H1 (cell line): ENCODE measurements around the gene LIPC. TPM values are rescaled to one million over a fixed set of nuclear protein-coding genes. Genes with fewer than 3 reads are reported as not detected.

Experiments
- CTCF ChIA-PET: fragments of 300-600 bp; sonication (Branson Sonifier 250); formaldehyde crosslinking; loops from one replicate; lab custom pipeline; 2021; ENCODE audit not compliant: partially characterized antibody; lab: Charles Lee
- POLR2A ChIA-PET: fragments of 300-600 bp; sonication (Branson Sonifier 250); formaldehyde crosslinking; loops from one replicate; lab custom pipeline; 2021; ENCODE audit warnings: inconsistent platforms; ENCODE audit not compliant: partially characterized antibody; lab: Charles Lee
- DNase-seq, 2 experiments: peaks; one replicate each; pipeline versions ENCODE4 v3.0.0 to v3.0.0-alpha.2; 2010 to 2022; ENCODE audit warnings: low spot score in 2 of 2, low read depth in 1 of 2, mixed read lengths in 1 of 2
- FAIRE-seq: peaks from 2 replicates; lab custom pipeline; 2011; peaks lifted over from hg19 to GRCh38; lab: Jason Lieb, UNC
- H2AFZ ChIP-seq: 2 replicates; pipeline ENCODE4 v1.8.1; 2012; ENCODE audit warnings: low read length, inconsistent platforms
- H2AK5ac ChIP-seq: 2 replicates; pipeline ENCODE4 v1.6.1; 2013; ENCODE audit warnings: low read depth, low read length
- H2BK120ac ChIP-seq: replicated peaks from 2 replicates; pipeline ENCODE3; 2013; ENCODE audit warnings: low read depth, low read length, inconsistent platforms
- H2BK12ac ChIP-seq: 2 replicates; pipeline ENCODE4 v1.6.1; 2013; ENCODE audit warnings: low read depth, low read length
- H2BK15ac ChIP-seq: 2 replicates; pipeline ENCODE4 v1.6.1; 2013; ENCODE audit warnings: low read length
- H2BK20ac ChIP-seq: 2 replicates; pipeline ENCODE4 v1.6.1; 2013; ENCODE audit warnings: low read length
- H2BK5ac ChIP-seq: 2 replicates; pipeline ENCODE4 v1.6.1; 2013; ENCODE audit warnings: low read depth, low read length
- H3K14ac ChIP-seq: 2 replicates; pipeline ENCODE4 v1.6.1; 2013; ENCODE audit warnings: inconsistent platforms; ENCODE audit not compliant: insufficient read length
- H3K18ac ChIP-seq: 2 replicates; pipeline ENCODE4 v1.6.1; 2013; ENCODE audit warnings: low read length; ENCODE audit errors: extremely low read depth
- H3K23ac ChIP-seq: 2 replicates; pipeline ENCODE4 v1.6.1; 2013; ENCODE audit warnings: inconsistent platforms; ENCODE audit not compliant: insufficient read length
- H3K23me2 ChIP-seq: 2 replicates; pipeline ENCODE4 v1.6.1; 2013; ENCODE audit warnings: low read depth, low read length
- H3K27ac ChIP-seq: 2 replicates; pipeline ENCODE4 v1.6.1; 2011; ENCODE audit warnings: low read depth, low read length, inconsistent platforms
- H3K27me3 ChIP-seq, 4 experiments: replicated peaks in 1 of 4; 1 replicate in 1 of 4; 2 replicates in 3 of 4; pipeline versions ENCODE4 v1.6.1 to v1.8.1; 2011 to 2013; ENCODE audit warnings: low read length in 3 of 4, mild to moderate bottlenecking in 3 of 4, inconsistent platforms in 2 of 4, mixed read lengths in 2 of 4, moderate library complexity in 1 of 4; ENCODE audit not compliant: control insufficient read depth in 3 of 4, insufficient read depth in 3 of 4; ENCODE audit errors: extremely low read depth in 1 of 4
- H3K36me3 ChIP-seq, 4 experiments: 2 replicates each; pipeline versions ENCODE4 v1.6.1 to v1.8.1; 2011 to 2013; ENCODE audit warnings: mild to moderate bottlenecking in 4 of 4, low read length in 3 of 4, moderate library complexity in 2 of 4, control low read depth in 1 of 4, inconsistent platforms in 1 of 4; ENCODE audit not compliant: insufficient read depth in 4 of 4, control insufficient read depth in 2 of 4
- H3K4ac ChIP-seq: replicated peaks from 2 replicates; pipeline ENCODE3; 2013; ENCODE audit warnings: low read length, low read depth, mixed read lengths, inconsistent platforms; ENCODE audit not compliant: insufficient read length
- H3K4me1 ChIP-seq, 4 experiments: replicated peaks in 1 of 4; 1 replicate in 1 of 4; 2 replicates in 3 of 4; pipeline versions ENCODE4 v1.6.1 to v1.8.1; 2011 to 2013; ENCODE audit warnings: low read length in 3 of 4, inconsistent platforms in 2 of 4, mixed read lengths in 1 of 4; ENCODE audit not compliant: insufficient read depth in 4 of 4, control insufficient read depth in 3 of 4
- H3K4me2 ChIP-seq, 2 experiments: 2 replicates each; pipeline versions ENCODE4 v1.6.1 to v1.8.1; 2011 to 2013; ENCODE audit warnings: low read depth in 2 of 2, low read length in 2 of 2, control low read depth in 1 of 2, inconsistent platforms in 1 of 2, mild to moderate bottlenecking in 1 of 2; ENCODE audit not compliant: insufficient read depth in 1 of 2
- H3K4me3 ChIP-seq, 4 experiments: fragments of 200-600, 300-600 bp in 1 of 4; sonication (generic), shearing (Covaris generic), sonication (Bioruptor Twin) in 1 of 4; 2 replicates each; pipeline versions ENCODE4 v1.5.1 to v1.8.1; 2011 to 2016; ENCODE audit warnings: low read length in 4 of 4, low read depth in 3 of 4, control low read depth in 2 of 4, inconsistent platforms in 2 of 4, mild to moderate bottlenecking in 2 of 4, mixed read lengths in 1 of 4, moderate library complexity in 1 of 4; ENCODE audit not compliant: insufficient read depth in 2 of 4; ENCODE audit errors: extremely low read depth in 1 of 4
- H3K56ac ChIP-seq: replicated peaks from 2 replicates; pipeline ENCODE3; 2013; ENCODE audit warnings: low read depth, mild to moderate bottlenecking, mixed read lengths, low read length, inconsistent platforms; ENCODE audit not compliant: insufficient read length
- H3K79me1 ChIP-seq: 2 replicates; pipeline ENCODE4 v1.6.1; 2013; ENCODE audit warnings: low read depth, low read length, control low read depth
- H3K79me2 ChIP-seq, 2 experiments: 2 replicates each; pipeline versions ENCODE4 v1.6.1 to v1.8.1; 2012 to 2013; ENCODE audit warnings: low read length in 2 of 2, mild to moderate bottlenecking in 2 of 2, inconsistent platforms in 1 of 2; ENCODE audit not compliant: insufficient read depth in 2 of 2, control insufficient read depth in 1 of 2
- H3K9ac ChIP-seq, 4 experiments: replicated peaks in 1 of 4; 1 replicate in 1 of 4; 2 replicates in 3 of 4; pipeline versions ENCODE4 v1.6.1 to v1.8.1; 2011 to 2013; ENCODE audit warnings: low read depth in 3 of 4, low read length in 3 of 4, control low read depth in 2 of 4, mild to moderate bottlenecking in 2 of 4, moderate library complexity in 2 of 4, inconsistent platforms in 1 of 4; ENCODE audit errors: extremely low read depth in 1 of 4
- H3K9me3 ChIP-seq, 2 experiments: 2 replicates each; pipeline versions ENCODE4 v1.6.1 to v1.8.1; 2012 to 2013; ENCODE audit warnings: mild to moderate bottlenecking in 2 of 2, moderate library complexity in 2 of 2, control low read depth in 1 of 2, inconsistent platforms in 1 of 2, low read depth in 1 of 2, low read length in 1 of 2, mixed read lengths in 1 of 2; ENCODE audit not compliant: insufficient read depth in 2 of 2
- H4K20me1 ChIP-seq, 2 experiments: replicated peaks in 1 of 2; 2 replicates each; pipeline versions ENCODE3 to v1.8.1; 2011 to 2013; ENCODE audit warnings: inconsistent platforms in 2 of 2, low read length in 2 of 2, mild to moderate bottlenecking in 1 of 2; ENCODE audit not compliant: insufficient read depth in 2 of 2, control insufficient read depth in 1 of 2
- H4K5ac ChIP-seq: 2 replicates; pipeline ENCODE4 v1.6.1; 2013; ENCODE audit warnings: low read length, low read depth, mixed read lengths, inconsistent platforms; ENCODE audit not compliant: insufficient read length
- H4K8ac ChIP-seq: 2 replicates; pipeline ENCODE4 v1.8.0; 2013; ENCODE audit warnings: mild to moderate bottlenecking, moderate library complexity, low read length, inconsistent platforms; ENCODE audit not compliant: insufficient read depth; ENCODE audit errors: extremely low read depth
- H4K91ac ChIP-seq: replicated peaks from 2 replicates; pipeline ENCODE3; 2013; ENCODE audit warnings: low read length, mixed read lengths, inconsistent platforms; ENCODE audit not compliant: insufficient read length
- GTF2F1 ChIP-seq: IDR thresholded peaks from 2 replicates; pipeline ENCODE4 v1.6.1; 2012; ENCODE audit warnings: low read depth, low read length, improper control_type of control experiment, borderline replicate concordance
- SP1 ChIP-seq: IDR thresholded peaks from 2 replicates; pipeline ENCODE4 v1.6.1; 2011; ENCODE audit warnings: low read depth, low read length
- WGBS, 2 experiments: shearing (Covaris generic) in 1 of 2; methylation state at CpG; one replicate each; pipeline versions ENCODE4 v1.1.6 to v1.1.7; 2013 to 2015; ENCODE audit warnings: low lambda C conversion rate in 2 of 2, mixed read lengths in 2 of 2, inconsistent platforms in 1 of 2, low coverage in 1 of 2, missing lambda C conversion rate in 1 of 2; ENCODE audit not compliant: insufficient replicate concordance in 2 of 2, insufficient coverage in 1 of 2, insufficient read length in 1 of 2; ENCODE audit errors: extremely low coverage in 1 of 2, missing lambda C conversion rate in 1 of 2; 5-methylcytosine and 5-hydroxymethylcytosine counted together
- polyA plus RNA-seq, 7 experiments: library from polyadenylated mRNA; depleted of rRNA in 3 of 7; stranded (reverse) in 5 of 7; unstranded in 2 of 7; fragments of >200 nt in 5 of 7; fragments of 200-250 nt in 2 of 7; gene quantifications; 1 replicate in 5 of 7; 2 replicates in 1 of 7; 4 replicates in 1 of 7; pipeline versions ENCODE4 v1.2.1 to v1.2.3, GENCODE V29; 2011 to 2013; ENCODE audit warnings: missing spikeins in 2 of 7, mixed read lengths in 2 of 7
- total RNA-seq: library from RNA; stranded (reverse); fragmentation: NEBNext Ultra II Directional; extraction: Animal tissue kit (Norgen Biotek cat#: 25700); gene quantifications from 2 replicates; pipeline ENCODE4 v1.2.1, GENCODE V29; 2021

Gene LIPC
- total and polyA plus RNA-seq, 2 of the 8 experiments (the other 6 are each of a cell fraction or from before 2014, with no cell fraction given): not detected

- H3K4me1 ChIP-seq: no peaks in the 10 kb centered on the region
- H2BK20ac ChIP-seq: no peak overlapping the region
- H3K9ac ChIP-seq: no peak overlapping the region
- H2AK5ac ChIP-seq: no peak overlapping the region
- H3K23me2 ChIP-seq: no peaks in the 10 kb centered on the region
- 0 out of 4 replicates have a peak, but pooled peaks cover 0 to 3% of the 10 kb centered on the region in 2 experiments for H3K9me3 ChIP-seq
- DNase-seq (no peak), FAIRE-seq (no peak)
- no peak overlapping the region for H4K91ac ChIP-seq
- no peak overlapping the region for H4K8ac ChIP-seq
- H3K23ac ChIP-seq: no peak overlapping the region
- no peak overlapping the region for H2BK5ac ChIP-seq
- no peaks in the 10 kb centered on the region for H4K20me1 ChIP-seq
- H3K56ac ChIP-seq: no peak overlapping the region
- no peaks in the 10 kb centered on the region for H3K36me3 ChIP-seq
- no peak overlapping the region for H4K5ac ChIP-seq
- H2AFZ ChIP-seq: no peak overlapping the region
- H3K4me2 ChIP-seq: no peak overlapping the region
- H2BK120ac ChIP-seq: no peak overlapping the region
- no peak overlapping the region for H2BK15ac ChIP-seq
- WGBS, 2 experiments: 74% methylated on average over 5 of the region's 5 CpGs; no CpG with 5 or more reads in 1 of the 2 experiments
- H3K4ac ChIP-seq: no peak overlapping the region
- H3K4me3 ChIP-seq: no peak overlapping the region
- H3K18ac ChIP-seq: no peak overlapping the region
- H3K79me2 ChIP-seq: no peaks in the 10 kb centered on the region
- H3K27me3 ChIP-seq: 0 out of 7 replicates have a peak, but pooled peaks cover 0 to 1% (median 0%) of the 10 kb centered on the region in 4 experiments
- ChIA-PET CTCF (interaction anchor here (0.6 kb wide), 1 partner anchor 139 kb away, joined by 3 read pairs; no protein-coding TSS in a partner anchor), POLR2A (no interaction called here)
- no peak overlapping the region for H3K27ac ChIP-seq
- no peak overlapping the region for H2BK12ac ChIP-seq
- H3K14ac ChIP-seq: no peak overlapping the region
- H3K79me1 ChIP-seq: no peaks in the 10 kb centered on the region
- TF ChIP-seq SP1 (no peak), GTF2F1 (no peak)
These were observed 11.2 kb upstream of the LIPC start for GRCh38 chr15:58420579-58421043.
